Hepatocyte (in vitro differentiated cells): ENCODE data around the gene KANSL3.

Source experiments
- EZH2 ChIP-seq: fragments of 200-600 bp; sonication (generic); IDR thresholded peaks from 2 replicates; pipeline ENCODE4 v1.6.1; 2016; ENCODE audit warnings: antibody characterized with exemption, mild to moderate bottlenecking, borderline replicate concordance
- EZH2phosphoT487 ChIP-seq: fragments of 200-600 bp; sonication (generic); IDR thresholded peaks from one replicate; pipeline ENCODE4 v1.6.1; 2018; ENCODE audit warnings: antibody characterized with exemption, mild to moderate bottlenecking, low read depth, moderate library complexity; ENCODE audit not compliant: unreplicated experiment, severe bottlenecking
- TF ChIP-seq, protein P1 (sequence below): fragments of 200-600 bp; sonication (generic); IDR thresholded peaks from 2 replicates; pipeline ENCODE4 v1.5.1; 2016; ENCODE audit warnings: antibody characterized with exemption, mild to moderate bottlenecking; ENCODE audit not compliant: poor library complexity

DNA sequence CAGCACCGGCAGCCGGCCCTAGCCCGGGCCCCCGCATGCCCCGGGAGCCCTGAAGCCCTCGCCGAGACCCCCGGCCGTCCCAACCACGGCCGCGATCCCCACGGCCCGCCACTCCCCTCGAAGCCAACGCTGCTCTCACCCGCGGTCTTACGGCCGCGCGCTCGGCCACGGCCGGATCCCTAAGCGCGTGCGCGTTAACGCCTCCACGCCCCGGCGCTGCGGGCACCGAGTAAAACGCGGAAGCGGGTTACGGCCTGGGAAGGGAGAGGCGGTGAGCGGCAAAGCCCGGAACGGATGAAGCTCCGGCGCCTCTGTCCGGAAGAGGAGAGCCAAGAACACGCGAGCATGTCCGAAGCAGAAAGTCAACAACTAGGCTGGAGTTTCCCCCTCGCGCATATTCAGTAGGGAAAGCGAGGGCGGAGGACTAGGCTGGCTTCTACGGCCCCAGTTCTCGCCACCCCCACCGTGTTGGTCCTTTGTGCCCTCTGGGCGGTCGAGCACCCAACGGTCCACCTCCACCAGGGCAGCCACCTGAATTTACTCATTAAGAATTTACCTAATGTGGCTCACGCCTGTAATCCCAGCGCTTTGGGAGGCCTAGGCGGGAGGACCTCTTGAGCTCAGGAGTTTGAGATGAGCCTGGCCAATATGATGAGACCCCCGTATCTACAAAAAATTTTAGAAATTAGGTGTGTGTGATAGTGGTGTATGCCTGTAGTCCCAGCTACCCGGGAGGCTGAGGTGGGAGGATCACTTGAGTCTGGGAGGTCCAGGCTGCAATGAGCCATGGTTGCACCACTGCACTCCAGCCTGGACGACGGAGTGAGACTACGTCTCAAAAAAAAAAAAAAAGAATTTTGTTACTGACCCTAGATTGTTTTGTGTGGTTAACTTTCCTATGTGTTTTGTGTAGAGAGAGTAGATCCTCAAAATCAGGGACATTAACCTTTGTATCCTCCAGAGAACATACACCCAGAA is at the start of gene KANSL3:
- TF ChIP-seq, protein P1, sequence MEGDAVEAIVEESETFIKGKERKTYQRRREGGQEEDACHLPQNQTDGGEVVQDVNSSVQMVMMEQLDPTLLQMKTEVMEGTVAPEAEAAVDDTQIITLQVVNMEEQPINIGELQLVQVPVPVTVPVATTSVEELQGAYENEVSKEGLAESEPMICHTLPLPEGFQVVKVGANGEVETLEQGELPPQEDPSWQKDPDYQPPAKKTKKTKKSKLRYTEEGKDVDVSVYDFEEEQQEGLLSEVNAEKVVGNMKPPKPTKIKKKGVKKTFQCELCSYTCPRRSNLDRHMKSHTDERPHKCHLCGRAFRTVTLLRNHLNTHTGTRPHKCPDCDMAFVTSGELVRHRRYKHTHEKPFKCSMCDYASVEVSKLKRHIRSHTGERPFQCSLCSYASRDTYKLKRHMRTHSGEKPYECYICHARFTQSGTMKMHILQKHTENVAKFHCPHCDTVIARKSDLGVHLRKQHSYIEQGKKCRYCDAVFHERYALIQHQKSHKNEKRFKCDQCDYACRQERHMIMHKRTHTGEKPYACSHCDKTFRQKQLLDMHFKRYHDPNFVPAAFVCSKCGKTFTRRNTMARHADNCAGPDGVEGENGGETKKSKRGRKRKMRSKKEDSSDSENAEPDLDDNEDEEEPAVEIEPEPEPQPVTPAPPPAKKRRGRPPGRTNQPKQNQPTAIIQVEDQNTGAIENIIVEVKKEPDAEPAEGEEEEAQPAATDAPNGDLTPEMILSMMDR = no peak
- TF ChIP-seq EZH2 (no peak), EZH2phosphoT487 (no peak)
